HCT116 (cell line): ENCODE data around the gene RUFY4. TPM values are rescaled to one million over a fixed set of nuclear protein-coding genes. Genes with fewer than 3 reads are reported as not detected.

ENCODE experiments used
- ATAC-seq: fragments of 200-7000 bp; cut with Tn5 transposase; 2 replicates; pipeline ENCODE4 v1.9.1; 2020; ENCODE audit warnings: mild to moderate bottlenecking, moderate library complexity
- BruUV-seq: library from RNA; stranded (reverse); fragments of 400-500 nt; replicated peaks from 2 replicates; lab custom pipeline; 2021; lab: Mats Ljungman, UMichigan
- CTCF ChIA-PET: fragments of 300-600 bp; sonication (Branson Sonifier 250); formaldehyde crosslinking; loops from one replicate; lab custom pipeline; 2021; ENCODE audit warnings: antibody characterized with exemption; lab: Charles Lee
- POLR2A ChIA-PET: fragments of 300-600, 350-600 bp; sonication (Branson Sonifier 250); formaldehyde crosslinking; loops from one replicate; lab custom pipeline; 2021; ENCODE audit warnings: antibody characterized with exemption; lab: Charles Lee
- RAD21 ChIA-PET, 2 experiments: fragments of 300-600 bp; sonication (Branson Sonifier 250); formaldehyde crosslinking; loops; one replicate each; lab custom pipeline; 2023; ENCODE audit warnings: low total read pairs in 2 of 2; ENCODE audit not compliant: uncharacterized antibody in 2 of 2, unreplicated experiment in 2 of 2, low non-redundant PET in 1 of 2; lab: Charles Lee
- DNase-seq: peaks from one replicate; pipeline ENCODE4 v3.0.0-alpha.2; 2010; ENCODE audit warnings: low read depth, low spot score
- H2AFZ ChIP-seq: fragments of 200-600 bp; shearing (Covaris generic), sonication (generic); 2 replicates; pipeline ENCODE4 v1.6.1; 2017; ENCODE audit warnings: low read depth, mixed run types, mixed read lengths, antibody characterized with exemption, low read length; ENCODE audit not compliant: poor library complexity, severe bottlenecking
- H3K27ac ChIP-seq: 2 replicates; pipeline ENCODE4 v1.5.1; 2012; ENCODE audit warnings: low read depth, low read length
- H3K27me3 ChIP-seq: fragments of 200-600 bp; sonication (generic); 2 replicates; pipeline ENCODE4 v1.6.1; 2016; ENCODE audit warnings: mixed run types, low read length, mixed read lengths; ENCODE audit not compliant: insufficient read depth
- H3K36me3 ChIP-seq, 2 experiments: fragments of 200-500 bp in 1 of 2; fragments of 200-600 bp in 1 of 2; sonication (Bioruptor generic) in 1 of 2; sonication (generic) in 1 of 2; 2 replicates each; pipeline versions ENCODE4 v1.5.1 to v1.6.1; 2014 to 2016; ENCODE audit warnings: low read length in 2 of 2, inconsistent platforms in 1 of 2, mixed read lengths in 1 of 2, mixed run types in 1 of 2; ENCODE audit not compliant: insufficient read depth in 2 of 2, control insufficient read depth in 1 of 2
- H3K4me1 ChIP-seq, 2 experiments: fragments of 200-600 bp in 1 of 2; sonication (generic) in 1 of 2; 2 replicates each; pipeline versions ENCODE4 v1.5.1 to v1.6.1; 2012 to 2017; ENCODE audit warnings: low read length in 2 of 2, inconsistent platforms in 1 of 2, mild to moderate bottlenecking in 1 of 2, mixed read lengths in 1 of 2, mixed run types in 1 of 2, moderate library complexity in 1 of 2; ENCODE audit not compliant: insufficient read depth in 2 of 2, control insufficient read depth in 1 of 2
- H3K4me2 ChIP-seq: fragments of 200-600 bp; sonication (generic); 2 replicates; pipeline ENCODE4 v1.6.1; 2017; ENCODE audit warnings: mixed run types, low read length, mixed read lengths
- H3K4me3 ChIP-seq, 2 experiments: fragments of 200-600 bp in 1 of 2; sonication (generic) in 1 of 2; replicated peaks in 1 of 2; 2 replicates each; pipeline ENCODE4 v1.5.1; 2011 to 2016; ENCODE audit warnings: low read length in 2 of 2, control low read depth in 1 of 2, low read depth in 1 of 2, mild to moderate bottlenecking in 1 of 2, mixed read lengths in 1 of 2, mixed run types in 1 of 2
- H3K79me2 ChIP-seq: fragments of 200-600 bp; sonication (generic); 2 replicates; pipeline ENCODE4 v1.6.1; 2017; ENCODE audit warnings: mild to moderate bottlenecking, mixed run types, low read length, moderate library complexity, mixed read lengths; ENCODE audit not compliant: insufficient read depth
- H3K9ac ChIP-seq: fragments of 200-600 bp; sonication (generic); 2 replicates; pipeline ENCODE4 v1.6.1; 2016; ENCODE audit warnings: low read length, mixed read lengths
- H3K9me2 ChIP-seq: fragments of 200-600 bp; sonication (generic), shearing (Covaris generic); 2 replicates; pipeline ENCODE4 v1.6.1; 2017; ENCODE audit warnings: mixed run types, mild to moderate bottlenecking, moderate library complexity; ENCODE audit not compliant: insufficient read depth
- H3K9me3 ChIP-seq, 2 experiments: fragments of 200-500 bp in 1 of 2; fragments of 200-600 bp in 1 of 2; sonication (Bioruptor generic) in 1 of 2; sonication (generic) in 1 of 2; 2 replicates each; pipeline ENCODE4 v1.6.1; 2014 to 2017; ENCODE audit warnings: low read length in 2 of 2, mixed read lengths in 2 of 2, inconsistent platforms in 1 of 2, low read depth in 1 of 2, mild to moderate bottlenecking in 1 of 2, mixed run types in 1 of 2, moderate library complexity in 1 of 2; ENCODE audit not compliant: control insufficient read depth in 1 of 2, insufficient read depth in 1 of 2
- H4K20me1 ChIP-seq: fragments of 200-600 bp; sonication (generic), shearing (Covaris generic); 2 replicates; pipeline ENCODE4 v1.6.1; 2017; ENCODE audit warnings: mixed run types, mild to moderate bottlenecking, moderate library complexity; ENCODE audit not compliant: insufficient read depth
- ATF3 ChIP-seq: IDR thresholded peaks from 2 replicates; pipeline ENCODE4 v1.6.1; 2012
- CBX3 ChIP-seq: IDR thresholded peaks from 2 replicates; pipeline ENCODE4 v1.6.1; 2012; ENCODE audit warnings: low read depth
- EGR1 ChIP-seq: IDR thresholded peaks from 2 replicates; pipeline ENCODE4 v1.6.1; 2012; ENCODE audit warnings: low read depth
- EZH2 ChIP-seq: fragments of 200-600 bp; sonication (generic); IDR thresholded peaks from 2 replicates; pipeline ENCODE4 v1.6.1; 2017; ENCODE audit warnings: antibody characterized with exemption, mixed run types
- FOSL1 ChIP-seq: IDR thresholded peaks from 2 replicates; pipeline ENCODE4 v1.6.1; 2012; ENCODE audit warnings: low read depth
- JUND ChIP-seq: IDR thresholded peaks from 2 replicates; pipeline ENCODE4 v1.6.1; 2012
- MAX ChIP-seq: IDR thresholded peaks from 2 replicates; pipeline ENCODE4 v1.6.1; 2012
- POLR2A ChIP-seq: IDR thresholded peaks from 2 replicates; pipeline ENCODE4 v1.7.0; 2011; ENCODE audit warnings: borderline replicate concordance; ENCODE audit not compliant: insufficient read depth, insufficient read length; ENCODE audit errors: extremely low read depth
- POLR2AphosphoS5 ChIP-seq: IDR thresholded peaks from 2 replicates; pipeline ENCODE4 v1.6.1; 2011; ENCODE audit warnings: mild to moderate bottlenecking, low read depth, low read length, moderate library complexity
- RAD21 ChIP-seq: IDR thresholded peaks from 2 replicates; pipeline ENCODE4 v1.6.1; 2012; ENCODE audit warnings: low read depth, mild to moderate bottlenecking
- REST ChIP-seq: IDR thresholded peaks from 2 replicates; pipeline ENCODE4 v1.6.1; 2012; ENCODE audit warnings: low read depth
- SP1 ChIP-seq: IDR thresholded peaks from 2 replicates; pipeline ENCODE4 v1.6.1; 2012; ENCODE audit warnings: low read depth
- SRF ChIP-seq: IDR thresholded peaks from 2 replicates; pipeline ENCODE4 v1.6.1; 2012; ENCODE audit warnings: low read depth
- YY1 ChIP-seq: IDR thresholded peaks from 2 replicates; pipeline ENCODE4 v1.6.1; 2011; ENCODE audit warnings: low read length, low read depth, moderate library complexity, mild to moderate bottlenecking; ENCODE audit not compliant: insufficient replicate concordance; ENCODE audit errors: extremely low read depth
- ZBTB33 ChIP-seq: IDR thresholded peaks from 2 replicates; pipeline ENCODE4 v1.6.1; 2011; ENCODE audit warnings: mild to moderate bottlenecking, low read length, moderate library complexity; ENCODE audit not compliant: insufficient replicate concordance; ENCODE audit errors: extremely low read depth
- ZFX ChIP-seq: fragments of 450-650 bp; IDR thresholded peaks from 2 replicates; pipeline ENCODE4 v1.6.1; 2017
- ZNF274 ChIP-seq: fragments of 200-500 bp; sonication (Bioruptor generic); IDR thresholded peaks from 2 replicates; pipeline ENCODE4 v1.6.1; 2014; ENCODE audit warnings: mild to moderate bottlenecking, low read depth, low read length, inconsistent platforms
- intact Hi-C: fragments of 100-400 bp; cut with micrococcal nuclease; formaldehyde crosslinking; loops from 2 replicates; pipeline ENCODE4 v1.10.0; 2022
- total RNA-seq: library from RNA; stranded (reverse); gene quantifications from one replicate; pipeline ENCODE4 v1.2.1, GENCODE V29; 2021; ENCODE audit not compliant: unreplicated experiment

RUFY4 gene
- total RNA-seq, 1 experiment from 2014 or later = 0.27 TPM

GRCh38 chr2:218083352-218083676 lies 14.3 kb downstream of the RUFY4 start:
- ATAC-seq = no peak
- no peak for DNase-seq
- H3K4me1 ChIP-seq = no peaks in the 10 kb centered on the region
- H3K79me2 ChIP-seq = no peaks in the 10 kb centered on the region
- H3K4me3 ChIP-seq = no peak overlapping the region
- no peaks in the 10 kb centered on the region for H3K9me2 ChIP-seq
- H3K27ac ChIP-seq = no peak overlapping the region
- TF ChIP-seq RAD21 = no peak
- TF ChIP-seq CBX3 = no peak
- TF ChIP-seq ATF3 = no peak
- TF ChIP-seq JUND = no peak
- TF ChIP-seq YY1 = no peak
- TF ChIP-seq REST = no peak
- TF ChIP-seq EGR1 = no peak
- no peak for TF ChIP-seq SRF
- no peak for TF ChIP-seq POLR2AphosphoS5
- no peak for TF ChIP-seq FOSL1
- no peak for TF ChIP-seq ZNF274
- TF ChIP-seq MAX = no peak
- TF ChIP-seq ZFX = no peak
- TF ChIP-seq ZBTB33 = no peak
- no peak for TF ChIP-seq POLR2A
- no peak for TF ChIP-seq EZH2
- no peak for TF ChIP-seq SP1
- BruUV-seq = no TSS peak
- no peaks in the 10 kb centered on the region for H3K36me3 ChIP-seq
- RAD21 ChIA-PET = no interaction called here
- no peaks in the 10 kb centered on the region for H3K27me3 ChIP-seq
- H3K9me3 ChIP-seq = no peaks in the 10 kb centered on the region
- no peaks in the 10 kb centered on the region for H4K20me1 ChIP-seq
- H3K9ac ChIP-seq = no peak overlapping the region
- no peak overlapping the region for H2AFZ ChIP-seq
- CTCF ChIA-PET = interaction anchor here (1.4 kb wide), 1 partner anchor 9 kb away, joined by 3 read pairs; no protein-coding TSS in a partner anchor
- POLR2A ChIA-PET = no interaction called here
- intact Hi-C loops = no loop called here
- H3K4me2 ChIP-seq = no peak overlapping the region
